SU-DHL-6 (cell line): Measurements from ENCODE around the gene SLC7A9.

ENCODE experiments used
- H2AFZ ChIP-seq: fragments of 200-600 bp; sonication (generic); 2 replicates; pipeline ENCODE4 v1.6.1; 2014; ENCODE audit warnings: low read depth, mild to moderate bottlenecking, moderate library complexity, mixed read lengths, antibody characterized with exemption, low read length; ENCODE audit not compliant: severe bottlenecking
- H3F3A ChIP-seq: fragments of 200-600 bp; shearing (Covaris generic); 2 replicates; pipeline ENCODE4 v1.6.0; 2016; ENCODE audit warnings: antibody characterized with exemption, mild to moderate bottlenecking; ENCODE audit not compliant: insufficient read depth
- H3K27ac ChIP-seq: fragments of 200-600 bp; sonication (generic); 2 replicates; pipeline ENCODE4 v1.5.1; 2016; ENCODE audit warnings: low read depth, mild to moderate bottlenecking, low read length, moderate library complexity, mixed read lengths
- H3K27me3 ChIP-seq: fragments of 200-600 bp; sonication (generic), shearing (Covaris generic); 2 replicates; pipeline ENCODE4 v1.6.0; 2014; ENCODE audit warnings: mild to moderate bottlenecking, low read length
- H3K36me3 ChIP-seq: fragments of 200-600 bp; sonication (generic); 2 replicates; pipeline ENCODE4 v1.6.1; 2014; ENCODE audit warnings: mild to moderate bottlenecking, low read length, mixed read lengths
- H3K4me2 ChIP-seq: fragments of 300-600, 200-600 bp; shearing (Covaris generic), sonication (generic); 2 replicates; pipeline ENCODE4 v1.6.0; 2014; ENCODE audit warnings: low read length, low read depth, mild to moderate bottlenecking; ENCODE audit not compliant: poor library complexity, severe bottlenecking
- H3K4me3 ChIP-seq: fragments of 200-600 bp; sonication (generic); 2 replicates; pipeline ENCODE4 v1.5.1; 2014; ENCODE audit warnings: antibody characterized with exemption, low read length, mild to moderate bottlenecking, mixed read lengths; ENCODE audit not compliant: insufficient read depth, poor library complexity, severe bottlenecking
- H3K79me2 ChIP-seq: fragments of 200-600 bp; sonication (generic); 2 replicates; pipeline ENCODE4 v1.6.1; 2014; ENCODE audit warnings: mild to moderate bottlenecking, low read length, moderate library complexity; ENCODE audit not compliant: insufficient read depth
- H3K9ac ChIP-seq: fragments of 200-600 bp; sonication (generic); 2 replicates; pipeline ENCODE4 v1.7.0; 2014; ENCODE audit warnings: mild to moderate bottlenecking, low read length
- H3K9me2 ChIP-seq: fragments of 200-600 bp; sonication (generic); replicated peaks from 2 replicates; pipeline ENCODE4 v1.6.1; 2014; ENCODE audit warnings: low read length; ENCODE audit not compliant: insufficient read depth
- H3K9me3 ChIP-seq: fragments of 200-600 bp; sonication (generic); 2 replicates; pipeline ENCODE4 v1.6.1; 2014; ENCODE audit warnings: low read length, mixed read lengths; ENCODE audit not compliant: insufficient read depth
- H4K20me1 ChIP-seq: fragments of 200-600 bp; sonication (generic); 2 replicates; pipeline ENCODE4 v1.6.1; 2014; ENCODE audit warnings: low read depth, mild to moderate bottlenecking, antibody characterized with exemption, low read length, moderate library complexity, mixed read lengths
- EZH2phosphoT487 ChIP-seq: fragments of 200-600 bp; sonication (generic), shearing (Covaris generic); conservative IDR thresholded peaks from 2 replicates; pipeline ENCODE4 v1.6.1; 2018; ENCODE audit warnings: mild to moderate bottlenecking, antibody characterized with exemption, low read length, moderate library complexity, mixed read lengths
- TF ChIP-seq, protein P1 (sequence below): fragments of 200-600 bp; sonication (generic); IDR thresholded peaks from one replicate; pipeline ENCODE4 v1.5.1; 2017; ENCODE audit warnings: antibody characterized with exemption, mild to moderate bottlenecking, low read length, moderate library complexity; ENCODE audit not compliant: insufficient read depth, poor library complexity, severe bottlenecking

The SLC7A9 gene

DNA sequence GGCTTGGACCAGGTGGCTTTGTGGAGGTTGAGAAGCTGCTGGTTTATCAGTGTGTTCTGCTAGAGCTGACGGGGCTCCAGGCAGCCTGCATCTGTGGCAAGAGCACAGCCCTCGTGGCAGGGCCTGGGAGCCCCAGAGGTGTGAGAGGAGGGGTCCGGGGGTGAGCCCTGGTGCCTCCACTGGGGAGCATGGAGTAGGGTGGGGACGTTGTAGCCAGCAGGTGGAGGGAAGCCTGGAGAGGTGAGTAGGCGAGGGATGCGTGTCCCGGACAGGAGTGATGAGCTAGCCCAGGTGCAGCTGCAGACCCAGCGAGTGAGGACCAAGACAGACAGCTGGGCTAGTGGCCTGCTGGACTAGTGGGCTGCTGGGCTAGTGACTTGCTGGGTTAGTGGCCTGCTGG is 51.0 kb downstream of the SLC7A9 start:
- Histone ChIP-seq H3K36me3 (no peaks in the 10 kb centered on the region), H3K27me3 (no peaks in the 10 kb centered on the region), H3K4me3 (no peak overlapping the region), H3F3A (no peaks in the 10 kb centered on the region), H3K79me2 (no peaks in the 10 kb centered on the region), H3K4me2 (no peak overlapping the region), H3K27ac (no peak overlapping the region), H2AFZ (no peak overlapping the region), H3K9me2 (no peaks in the 10 kb centered on the region), H3K9ac (no peak overlapping the region), H3K9me3 (no peaks in the 10 kb centered on the region), H4K20me1 (no peaks in the 10 kb centered on the region)
- no peak for TF ChIP-seq EZH2phosphoT487
- TF ChIP-seq, protein P1, sequence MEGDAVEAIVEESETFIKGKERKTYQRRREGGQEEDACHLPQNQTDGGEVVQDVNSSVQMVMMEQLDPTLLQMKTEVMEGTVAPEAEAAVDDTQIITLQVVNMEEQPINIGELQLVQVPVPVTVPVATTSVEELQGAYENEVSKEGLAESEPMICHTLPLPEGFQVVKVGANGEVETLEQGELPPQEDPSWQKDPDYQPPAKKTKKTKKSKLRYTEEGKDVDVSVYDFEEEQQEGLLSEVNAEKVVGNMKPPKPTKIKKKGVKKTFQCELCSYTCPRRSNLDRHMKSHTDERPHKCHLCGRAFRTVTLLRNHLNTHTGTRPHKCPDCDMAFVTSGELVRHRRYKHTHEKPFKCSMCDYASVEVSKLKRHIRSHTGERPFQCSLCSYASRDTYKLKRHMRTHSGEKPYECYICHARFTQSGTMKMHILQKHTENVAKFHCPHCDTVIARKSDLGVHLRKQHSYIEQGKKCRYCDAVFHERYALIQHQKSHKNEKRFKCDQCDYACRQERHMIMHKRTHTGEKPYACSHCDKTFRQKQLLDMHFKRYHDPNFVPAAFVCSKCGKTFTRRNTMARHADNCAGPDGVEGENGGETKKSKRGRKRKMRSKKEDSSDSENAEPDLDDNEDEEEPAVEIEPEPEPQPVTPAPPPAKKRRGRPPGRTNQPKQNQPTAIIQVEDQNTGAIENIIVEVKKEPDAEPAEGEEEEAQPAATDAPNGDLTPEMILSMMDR, result no peak

DNA sequence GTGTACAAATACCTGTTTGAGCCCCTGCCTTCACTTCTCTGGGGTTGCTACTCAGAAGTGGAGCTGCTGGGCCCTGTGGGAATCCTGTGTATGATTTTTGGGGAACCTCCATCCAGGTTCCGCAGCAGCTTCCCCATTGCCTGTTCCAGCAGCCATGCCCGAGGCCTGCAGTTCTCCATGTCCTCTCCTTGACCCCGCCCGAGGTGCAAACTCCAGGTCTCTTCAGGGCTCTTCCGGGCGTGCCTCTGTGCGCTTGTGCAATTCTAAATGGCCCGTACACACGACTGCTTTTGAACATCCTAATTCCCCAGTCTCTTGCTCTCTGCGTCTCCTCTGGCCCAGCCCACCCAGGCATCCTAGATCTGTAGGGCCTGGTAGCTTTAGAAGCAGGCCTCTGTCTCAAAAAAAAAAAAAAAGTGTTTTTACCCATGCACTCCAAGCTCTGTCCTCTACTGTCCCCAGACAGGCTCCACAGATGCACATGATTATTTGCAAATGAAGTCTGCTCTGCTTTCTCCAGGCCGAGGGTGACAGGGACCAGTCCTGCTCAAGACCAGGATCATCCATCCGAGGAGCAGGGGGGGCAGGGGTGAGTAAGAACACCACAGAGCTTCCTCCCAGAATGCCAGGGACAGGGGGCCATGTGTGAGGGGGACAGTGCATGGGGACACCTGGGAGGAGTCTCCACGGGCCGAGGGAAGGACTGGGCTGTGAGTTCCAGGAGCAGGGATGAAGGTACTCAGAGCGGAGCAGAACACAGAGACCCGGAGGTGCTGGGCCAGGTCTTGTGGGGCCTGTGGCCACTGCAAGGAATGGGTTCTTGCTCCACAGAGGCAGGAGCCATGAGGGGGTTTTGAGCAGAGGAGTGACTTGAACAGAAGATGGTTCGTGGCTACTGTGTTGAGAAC is 51.7 kb downstream of the SLC7A9 start:
- no peak overlapping the region for H2AFZ ChIP-seq
- H3K9me2 ChIP-seq, result no peaks in the 10 kb centered on the region
- no peak overlapping the region for H3K27ac ChIP-seq
- no peaks in the 10 kb centered on the region for H3K79me2 ChIP-seq
- no peaks in the 10 kb centered on the region for H3K36me3 ChIP-seq
- H3K27me3 ChIP-seq, result no peaks in the 10 kb centered on the region
- no peak overlapping the region for H3K4me2 ChIP-seq
- H3K4me3 ChIP-seq, result no peak overlapping the region
- H4K20me1 ChIP-seq, result no peaks in the 10 kb centered on the region
- H3F3A ChIP-seq, result no peaks in the 10 kb centered on the region
- no peak overlapping the region for H3K9ac ChIP-seq
- H3K9me3 ChIP-seq, result no peaks in the 10 kb centered on the region
- no peak for TF ChIP-seq EZH2phosphoT487
- TF ChIP-seq, protein P1, result no peak

DNA sequence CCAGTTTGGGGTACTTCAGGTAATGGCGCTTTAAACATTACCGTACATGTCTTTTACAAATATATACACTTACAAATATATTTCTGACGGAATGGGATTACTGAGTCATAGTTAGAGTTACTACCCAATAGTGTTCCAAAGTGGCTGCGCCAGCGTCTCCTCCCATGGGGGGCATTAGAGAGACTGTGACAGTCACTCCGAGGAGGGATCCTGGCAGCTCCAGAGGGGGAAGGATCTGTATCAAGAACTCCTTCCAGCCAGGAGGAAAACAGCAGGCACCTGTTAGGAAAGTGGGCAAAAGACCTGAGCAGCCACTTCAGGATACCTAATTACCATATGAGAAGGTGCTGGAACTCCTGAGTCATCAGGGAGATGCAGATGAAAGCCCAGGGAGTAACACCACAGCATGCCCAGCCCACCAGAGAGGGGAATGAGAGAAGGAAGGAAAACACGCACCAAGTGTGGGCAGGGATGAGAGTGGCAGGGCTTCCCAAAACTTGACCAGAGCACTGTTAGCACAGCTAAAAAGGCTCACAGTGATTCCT is 52.9 kb downstream of the SLC7A9 start:
- H3K4me3 ChIP-seq, result no peak overlapping the region
- H3K36me3 ChIP-seq, result no peaks in the 10 kb centered on the region
- H3K27me3 ChIP-seq, result no peaks in the 10 kb centered on the region
- no peaks in the 10 kb centered on the region for H3F3A ChIP-seq
- no peak for TF ChIP-seq EZH2phosphoT487
- TF ChIP-seq, protein P1, result no peak
- H3K9ac ChIP-seq, result no peak overlapping the region
- no peaks in the 10 kb centered on the region for H3K9me2 ChIP-seq
- no peaks in the 10 kb centered on the region for H3K9me3 ChIP-seq
- H3K79me2 ChIP-seq, result no peaks in the 10 kb centered on the region
- no peak overlapping the region for H3K27ac ChIP-seq
- no peaks in the 10 kb centered on the region for H4K20me1 ChIP-seq
- no peak overlapping the region for H2AFZ ChIP-seq
- no peak overlapping the region for H3K4me2 ChIP-seq
